ENCODE measurements around the gene SLC35A4.
"Not testable (repeated sequence)": the region's sequence is repeated elsewhere in the genome, so short reads cannot be mapped to it uniquely, and the experiment has no call there.

The SLC35A4 gene

GRCh38 chr5:140588311-140589070 is 23.9 kb downstream of the SLC35A4 start:
- peak; percentile 47 for DNase-seq (ENCODE audit: low spot score)

GRCh38 chr5:140590861-140591260 is 26.2 kb downstream of the SLC35A4 start:
- DNase-seq (ENCODE audit: low spot score): no peak

DNA sequence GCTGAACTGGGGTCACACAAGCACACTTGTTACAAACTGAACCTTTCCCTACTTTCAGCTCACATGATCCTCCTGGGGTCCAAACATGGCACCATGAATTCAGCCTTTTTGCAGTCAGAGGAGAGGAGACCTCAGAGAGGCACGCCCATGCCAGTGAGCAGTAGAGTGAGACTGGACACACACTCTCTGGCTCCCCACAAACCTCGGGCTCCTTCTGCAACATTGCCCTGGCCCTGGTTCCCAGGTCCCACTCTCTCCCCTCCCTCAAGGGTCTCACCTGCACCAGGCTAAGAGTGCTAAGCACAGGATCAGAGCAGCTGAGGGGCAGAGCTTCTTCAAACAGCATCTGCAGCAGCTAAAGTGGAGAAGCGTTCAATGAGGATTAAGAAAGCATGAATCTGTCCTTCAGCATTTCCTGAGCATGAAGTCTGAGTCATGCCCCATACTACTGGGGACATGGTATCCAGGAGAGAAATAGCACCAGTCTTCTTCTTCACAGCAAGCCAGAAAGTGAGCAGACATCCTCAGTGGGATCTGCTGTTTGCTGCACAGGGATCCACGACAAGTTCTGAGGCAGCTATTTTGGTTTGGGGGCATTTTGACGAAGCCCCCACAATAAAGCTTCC is 27.2 kb downstream of the SLC35A4 start:
- peak; percentile 32 for DNase-seq (ENCODE audit: low spot score)

DNA sequence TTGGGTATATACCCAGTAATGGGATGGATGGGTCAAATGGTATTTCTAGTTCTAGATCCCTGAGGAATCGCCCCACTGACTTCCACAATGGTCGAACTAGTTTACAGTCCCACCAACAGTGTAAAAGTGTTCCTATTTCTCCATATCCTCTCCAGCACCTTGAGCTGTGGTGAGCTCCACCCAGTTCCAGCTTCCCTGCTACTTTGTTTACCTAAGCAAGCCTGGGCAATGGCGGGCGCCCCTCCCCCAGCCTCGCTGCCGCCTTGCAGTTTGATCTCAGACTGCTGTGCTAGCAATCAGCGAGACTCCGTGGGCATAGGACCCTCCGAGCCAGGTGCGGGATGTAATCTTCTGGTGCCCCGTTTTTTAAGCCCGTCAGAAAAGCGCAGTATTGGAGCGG is 28.4 kb downstream of the SLC35A4 start:
- DNase-seq (ENCODE audit: low spot score): not testable (repeated sequence)

DNA sequence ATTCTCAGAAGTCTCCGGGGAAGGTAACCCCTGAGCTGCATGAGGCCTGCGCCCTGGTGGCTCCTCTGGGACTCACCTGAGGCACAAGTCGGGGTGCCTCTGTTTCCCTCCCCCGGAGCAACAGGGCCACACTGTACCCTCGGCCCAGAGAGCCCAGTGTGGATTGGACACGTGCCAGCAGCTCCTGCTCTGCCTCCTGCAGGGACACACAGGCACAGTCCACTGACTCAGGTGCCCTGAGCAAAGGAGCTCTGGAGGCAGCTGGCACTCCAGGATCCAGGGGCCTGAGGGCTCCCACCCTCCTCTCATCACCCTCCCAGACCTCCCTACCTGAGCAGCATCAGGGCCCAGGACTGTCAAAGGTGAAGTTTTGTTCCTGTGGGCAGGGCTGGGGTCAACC is 29.5 kb downstream of the SLC35A4 start:
- DNase-seq (ENCODE audit: low spot score): no peak

GRCh38 chr5:140595538-140596300 is 31.1 kb downstream of the SLC35A4 start:
- no peak for DNase-seq (ENCODE audit: low spot score)

DNA sequence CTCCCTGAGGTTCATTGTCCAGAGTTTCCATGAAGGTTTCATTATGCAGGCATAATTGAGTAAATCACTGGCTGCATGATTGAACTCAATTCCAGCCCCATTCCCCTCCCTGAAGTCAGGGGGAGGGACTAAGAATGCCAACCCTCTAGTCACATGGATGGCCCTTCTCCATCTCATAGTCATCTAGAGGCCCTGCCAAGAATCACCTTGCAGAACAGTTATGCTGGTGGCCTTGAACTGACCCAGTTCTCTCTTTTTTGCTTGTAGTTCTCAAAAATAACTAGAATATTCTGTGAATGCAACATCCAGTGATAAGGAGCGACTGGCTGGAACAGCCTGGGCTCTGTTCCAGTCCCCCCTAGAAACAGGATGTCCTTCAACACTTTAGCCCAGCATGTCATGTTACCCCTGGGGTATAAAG is 31.7 kb downstream of the SLC35A4 start:
- DNase-seq (ENCODE audit: low spot score): no peak

- no peak for DNase-seq (ENCODE audit: low spot score)
Observed at GRCh38 chr5:140598836-140599235, 34.2 kb downstream of the SLC35A4 start.

DNA sequence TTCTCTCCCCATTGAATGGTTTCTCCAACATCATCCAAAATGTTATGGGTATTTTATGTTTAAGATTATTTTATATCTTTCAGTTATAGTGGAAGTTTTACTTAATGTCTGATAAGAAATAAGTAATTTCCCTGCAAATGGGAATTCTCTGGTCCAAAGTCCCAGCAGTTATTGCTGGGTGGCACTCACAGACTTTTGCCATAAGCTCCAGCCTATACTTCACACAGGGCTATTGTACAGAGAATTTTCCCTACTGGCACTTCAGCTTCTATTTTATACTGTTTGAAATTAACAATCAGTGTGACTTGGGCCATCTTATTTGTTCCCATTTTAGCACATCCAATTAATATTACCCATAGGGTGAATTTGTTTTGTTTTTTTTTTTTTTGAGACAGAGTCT is 35.5 kb downstream of the SLC35A4 start:
- no peak for DNase-seq (ENCODE audit: low spot score)

DNA sequence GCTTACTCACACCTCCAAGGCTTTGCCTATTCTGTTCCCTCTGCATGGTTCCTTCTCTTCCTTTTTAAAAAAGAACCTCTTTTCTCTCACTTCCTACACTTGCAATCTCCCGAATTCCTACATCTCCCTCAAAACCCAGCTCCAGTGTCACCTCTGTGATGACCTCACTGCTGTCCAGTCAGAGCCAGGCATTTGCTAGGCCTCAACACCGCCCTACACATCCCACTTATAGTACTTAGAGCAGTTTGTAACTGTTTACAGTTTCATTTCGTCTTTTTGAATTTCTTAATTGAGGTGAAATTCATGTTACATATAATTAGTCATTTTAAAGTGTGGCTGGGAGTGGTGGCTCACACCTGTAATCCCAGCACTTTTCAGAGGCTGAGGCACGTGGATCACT is 37.5 kb downstream of the SLC35A4 start:
- DNase-seq (ENCODE audit: low spot score): no peak

- DNase-seq (ENCODE audit: low spot score): not testable (repeated sequence)
Observed at GRCh38 chr5:140603446-140603698, 38.7 kb downstream of the SLC35A4 start.

DNA sequence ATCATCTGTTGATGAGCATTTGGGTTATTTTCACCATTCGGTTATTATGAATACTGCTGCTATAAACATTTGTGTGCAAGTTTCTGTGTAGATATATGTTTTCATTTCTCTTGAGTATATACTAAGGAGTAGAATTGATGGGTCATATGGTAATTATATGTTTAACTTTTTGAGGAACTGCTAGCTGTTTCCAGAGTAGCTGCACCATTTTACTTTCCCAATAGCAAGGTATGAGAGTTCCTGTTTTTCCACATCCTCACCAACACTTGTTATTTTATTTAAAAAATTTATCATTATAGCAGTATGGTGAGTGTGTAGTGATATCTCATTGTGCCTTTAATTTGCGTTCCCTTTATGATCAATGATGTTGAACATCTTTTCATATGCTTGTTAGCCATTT is 39.1 kb downstream of the SLC35A4 start:
- no peak for DNase-seq (ENCODE audit: low spot score)

DNA sequence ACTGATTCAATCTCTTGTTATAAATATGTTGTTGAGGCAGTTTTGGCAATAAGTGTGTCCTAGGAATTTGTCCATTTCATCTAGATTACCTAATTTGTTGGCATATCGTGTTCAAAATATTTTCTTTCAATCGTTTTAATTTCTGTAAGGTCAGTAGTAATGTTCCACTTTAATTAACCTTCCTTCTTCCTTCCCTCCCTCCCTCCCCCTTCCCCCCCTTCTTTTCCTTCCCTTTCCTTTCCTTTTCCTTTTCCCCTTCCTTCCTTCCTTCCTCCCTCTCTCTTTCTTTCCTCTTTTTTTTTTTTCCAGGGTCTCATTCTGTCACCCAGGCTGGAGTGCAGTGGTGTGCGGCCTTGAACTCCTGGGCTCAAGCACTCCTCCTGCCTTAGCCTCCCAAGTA is 41.3 kb downstream of the SLC35A4 start:
- no peak for DNase-seq (ENCODE audit: low spot score)

- DNase-seq (ENCODE audit: low spot score): no peak
Observed at GRCh38 chr5:140607031-140607430, 42.4 kb downstream of the SLC35A4 start.

DNA sequence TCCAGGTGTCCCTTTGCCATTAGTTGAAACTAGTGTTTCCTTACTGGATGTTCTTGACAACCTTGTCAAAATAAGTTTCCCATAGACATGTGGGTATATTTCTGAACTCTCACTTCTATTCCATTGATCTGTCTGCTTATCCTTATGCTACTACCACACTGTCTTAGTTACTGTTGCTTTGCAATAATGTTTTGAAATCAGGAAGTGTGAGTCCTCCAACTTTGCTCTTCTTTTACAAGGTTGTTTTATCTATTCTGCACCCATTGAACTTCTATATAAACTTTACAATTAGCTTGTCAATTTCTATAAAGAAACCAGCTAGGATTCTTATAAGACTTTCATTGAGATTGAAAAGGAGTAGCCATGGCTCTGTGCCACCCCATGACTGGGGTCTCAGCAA is 44.1 kb downstream of the SLC35A4 start:
- DNase-seq (ENCODE audit: low spot score): no peak

DNA sequence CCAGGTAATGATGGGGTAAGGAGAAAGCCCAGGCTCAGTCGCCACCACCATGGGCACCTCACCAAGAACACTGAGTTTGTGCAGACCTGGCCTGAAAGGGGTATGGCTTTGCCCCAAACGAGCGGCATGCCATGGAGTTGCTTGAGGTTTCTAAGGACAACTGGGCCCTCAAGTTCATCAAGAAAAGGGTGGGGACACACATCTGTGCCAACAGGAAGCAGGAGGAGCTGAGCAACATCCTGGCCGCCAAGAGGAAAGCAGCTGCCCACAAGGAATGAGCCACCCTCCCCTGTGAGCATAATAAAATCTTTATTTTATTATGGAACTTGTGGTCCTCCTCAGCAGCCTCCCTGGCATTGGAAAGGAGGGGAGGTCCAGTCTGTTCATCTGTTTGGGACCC is 44.5 kb downstream of the SLC35A4 start:
- DNase-seq (ENCODE audit: low spot score): no peak

- DNase-seq (ENCODE audit: low spot score): no peak
Observed at GRCh38 chr5:140611020-140611521, 46.4 kb downstream of the SLC35A4 start.
